SU-DHL-6 (cell line): ENCODE measurements around the gene CCNC.

ENCODE experiments used
- CTCF ChIP-seq: fragments of 200-600 bp; sonication (generic); IDR thresholded peaks from one replicate; pipeline ENCODE4 v1.5.1; 2017; ENCODE audit warnings: antibody characterized with exemption, mild to moderate bottlenecking, low read length, moderate library complexity; ENCODE audit not compliant: insufficient read depth, poor library complexity, severe bottlenecking
- EZH2phosphoT487 ChIP-seq: fragments of 200-600 bp; sonication (generic), shearing (Covaris generic); conservative IDR thresholded peaks from 2 replicates; pipeline ENCODE4 v1.6.1; 2018; ENCODE audit warnings: mild to moderate bottlenecking, antibody characterized with exemption, low read length, moderate library complexity, mixed read lengths

GRCh38 chr6:99590728-99591672 is 22.5 kb upstream of the CCNC start:
- TF ChIP-seq CTCF (no peak), EZH2phosphoT487 (no peak)
